H1 (cell line): ENCODE measurements around the gene C1orf116. TPM values are rescaled to one million over a fixed set of nuclear protein-coding genes. Genes with fewer than 3 reads are reported as not detected.
A peak's percentile ranks its signal among the peaks of the same experiment; 100 is the strongest.

ENCODE experiments used
- CTCF ChIA-PET: fragments of 300-600 bp; sonication (Branson Sonifier 250); formaldehyde crosslinking; loops from one replicate; lab custom pipeline; 2021; ENCODE audit not compliant: partially characterized antibody; lab: Charles Lee
- POLR2A ChIA-PET: fragments of 300-600 bp; sonication (Branson Sonifier 250); formaldehyde crosslinking; loops from one replicate; lab custom pipeline; 2021; ENCODE audit warnings: inconsistent platforms; ENCODE audit not compliant: partially characterized antibody; lab: Charles Lee
- DNase-seq, 2 experiments: peaks; one replicate each; pipeline versions ENCODE4 v3.0.0 to v3.0.0-alpha.2; 2010 to 2022; ENCODE audit warnings: low spot score in 2 of 2, low read depth in 1 of 2, mixed read lengths in 1 of 2
- FAIRE-seq: peaks from 2 replicates; lab custom pipeline; 2011; peaks lifted over from hg19 to GRCh38; lab: Jason Lieb, UNC
- H2AFZ ChIP-seq: 2 replicates; pipeline ENCODE4 v1.8.1; 2012; ENCODE audit warnings: low read length, inconsistent platforms
- H2AK5ac ChIP-seq: 2 replicates; pipeline ENCODE4 v1.6.1; 2013; ENCODE audit warnings: low read depth, low read length
- H2BK120ac ChIP-seq: replicated peaks from 2 replicates; pipeline ENCODE3; 2013; ENCODE audit warnings: low read depth, low read length, inconsistent platforms
- H2BK12ac ChIP-seq: 2 replicates; pipeline ENCODE4 v1.6.1; 2013; ENCODE audit warnings: low read depth, low read length
- H2BK15ac ChIP-seq: 2 replicates; pipeline ENCODE4 v1.6.1; 2013; ENCODE audit warnings: low read length
- H2BK20ac ChIP-seq: 2 replicates; pipeline ENCODE4 v1.6.1; 2013; ENCODE audit warnings: low read length
- H2BK5ac ChIP-seq: 2 replicates; pipeline ENCODE4 v1.6.1; 2013; ENCODE audit warnings: low read depth, low read length
- H3K14ac ChIP-seq: 2 replicates; pipeline ENCODE4 v1.6.1; 2013; ENCODE audit warnings: inconsistent platforms; ENCODE audit not compliant: insufficient read length
- H3K18ac ChIP-seq: 2 replicates; pipeline ENCODE4 v1.6.1; 2013; ENCODE audit warnings: low read length; ENCODE audit errors: extremely low read depth
- H3K23ac ChIP-seq: 2 replicates; pipeline ENCODE4 v1.6.1; 2013; ENCODE audit warnings: inconsistent platforms; ENCODE audit not compliant: insufficient read length
- H3K23me2 ChIP-seq: 2 replicates; pipeline ENCODE4 v1.6.1; 2013; ENCODE audit warnings: low read depth, low read length
- H3K27ac ChIP-seq: 2 replicates; pipeline ENCODE4 v1.6.1; 2011; ENCODE audit warnings: low read depth, low read length, inconsistent platforms
- H3K27me3 ChIP-seq, 4 experiments: replicated peaks in 1 of 4; 1 replicate in 1 of 4; 2 replicates in 3 of 4; pipeline versions ENCODE4 v1.6.1 to v1.8.1; 2011 to 2013; ENCODE audit warnings: low read length in 3 of 4, mild to moderate bottlenecking in 3 of 4, inconsistent platforms in 2 of 4, mixed read lengths in 2 of 4, moderate library complexity in 1 of 4; ENCODE audit not compliant: control insufficient read depth in 3 of 4, insufficient read depth in 3 of 4; ENCODE audit errors: extremely low read depth in 1 of 4
- H3K36me3 ChIP-seq, 4 experiments: 2 replicates each; pipeline versions ENCODE4 v1.6.1 to v1.8.1; 2011 to 2013; ENCODE audit warnings: mild to moderate bottlenecking in 4 of 4, low read length in 3 of 4, moderate library complexity in 2 of 4, control low read depth in 1 of 4, inconsistent platforms in 1 of 4; ENCODE audit not compliant: insufficient read depth in 4 of 4, control insufficient read depth in 2 of 4
- H3K4ac ChIP-seq: replicated peaks from 2 replicates; pipeline ENCODE3; 2013; ENCODE audit warnings: low read length, low read depth, mixed read lengths, inconsistent platforms; ENCODE audit not compliant: insufficient read length
- H3K4me1 ChIP-seq, 4 experiments: replicated peaks in 1 of 4; 1 replicate in 1 of 4; 2 replicates in 3 of 4; pipeline versions ENCODE4 v1.6.1 to v1.8.1; 2011 to 2013; ENCODE audit warnings: low read length in 3 of 4, inconsistent platforms in 2 of 4, mixed read lengths in 1 of 4; ENCODE audit not compliant: insufficient read depth in 4 of 4, control insufficient read depth in 3 of 4
- H3K4me2 ChIP-seq, 2 experiments: 2 replicates each; pipeline versions ENCODE4 v1.6.1 to v1.8.1; 2011 to 2013; ENCODE audit warnings: low read depth in 2 of 2, low read length in 2 of 2, control low read depth in 1 of 2, inconsistent platforms in 1 of 2, mild to moderate bottlenecking in 1 of 2; ENCODE audit not compliant: insufficient read depth in 1 of 2
- H3K4me3 ChIP-seq, 4 experiments: fragments of 200-600, 300-600 bp in 1 of 4; sonication (generic), shearing (Covaris generic), sonication (Bioruptor Twin) in 1 of 4; 2 replicates each; pipeline versions ENCODE4 v1.5.1 to v1.8.1; 2011 to 2016; ENCODE audit warnings: low read length in 4 of 4, low read depth in 3 of 4, control low read depth in 2 of 4, inconsistent platforms in 2 of 4, mild to moderate bottlenecking in 2 of 4, mixed read lengths in 1 of 4, moderate library complexity in 1 of 4; ENCODE audit not compliant: insufficient read depth in 2 of 4; ENCODE audit errors: extremely low read depth in 1 of 4
- H3K56ac ChIP-seq: replicated peaks from 2 replicates; pipeline ENCODE3; 2013; ENCODE audit warnings: low read depth, mild to moderate bottlenecking, mixed read lengths, low read length, inconsistent platforms; ENCODE audit not compliant: insufficient read length
- H3K79me1 ChIP-seq: 2 replicates; pipeline ENCODE4 v1.6.1; 2013; ENCODE audit warnings: low read depth, low read length, control low read depth
- H3K79me2 ChIP-seq, 2 experiments: 2 replicates each; pipeline versions ENCODE4 v1.6.1 to v1.8.1; 2012 to 2013; ENCODE audit warnings: low read length in 2 of 2, mild to moderate bottlenecking in 2 of 2, inconsistent platforms in 1 of 2; ENCODE audit not compliant: insufficient read depth in 2 of 2, control insufficient read depth in 1 of 2
- H3K9ac ChIP-seq, 4 experiments: replicated peaks in 1 of 4; 1 replicate in 1 of 4; 2 replicates in 3 of 4; pipeline versions ENCODE4 v1.6.1 to v1.8.1; 2011 to 2013; ENCODE audit warnings: low read depth in 3 of 4, low read length in 3 of 4, control low read depth in 2 of 4, mild to moderate bottlenecking in 2 of 4, moderate library complexity in 2 of 4, inconsistent platforms in 1 of 4; ENCODE audit errors: extremely low read depth in 1 of 4
- H3K9me3 ChIP-seq, 2 experiments: 2 replicates each; pipeline versions ENCODE4 v1.6.1 to v1.8.1; 2012 to 2013; ENCODE audit warnings: mild to moderate bottlenecking in 2 of 2, moderate library complexity in 2 of 2, control low read depth in 1 of 2, inconsistent platforms in 1 of 2, low read depth in 1 of 2, low read length in 1 of 2, mixed read lengths in 1 of 2; ENCODE audit not compliant: insufficient read depth in 2 of 2
- H4K20me1 ChIP-seq, 2 experiments: replicated peaks in 1 of 2; 2 replicates each; pipeline versions ENCODE3 to v1.8.1; 2011 to 2013; ENCODE audit warnings: inconsistent platforms in 2 of 2, low read length in 2 of 2, mild to moderate bottlenecking in 1 of 2; ENCODE audit not compliant: insufficient read depth in 2 of 2, control insufficient read depth in 1 of 2
- H4K5ac ChIP-seq: 2 replicates; pipeline ENCODE4 v1.6.1; 2013; ENCODE audit warnings: low read length, low read depth, mixed read lengths, inconsistent platforms; ENCODE audit not compliant: insufficient read length
- H4K8ac ChIP-seq: 2 replicates; pipeline ENCODE4 v1.8.0; 2013; ENCODE audit warnings: mild to moderate bottlenecking, moderate library complexity, low read length, inconsistent platforms; ENCODE audit not compliant: insufficient read depth; ENCODE audit errors: extremely low read depth
- H4K91ac ChIP-seq: replicated peaks from 2 replicates; pipeline ENCODE3; 2013; ENCODE audit warnings: low read length, mixed read lengths, inconsistent platforms; ENCODE audit not compliant: insufficient read length
- CREB1 ChIP-seq: IDR thresholded peaks from 2 replicates; pipeline ENCODE4 v1.6.1; 2012; ENCODE audit warnings: inconsistent platforms
- CTCF ChIP-seq, 3 experiments: IDR thresholded peaks; 1 replicate in 2 of 3; 2 replicates in 1 of 3; pipeline versions ENCODE4 v1.5.1 to v1.6.1; 2011; ENCODE audit warnings: low read length in 3 of 3, mild to moderate bottlenecking in 3 of 3, inconsistent platforms in 2 of 3, low read depth in 1 of 3, moderate library complexity in 1 of 3; ENCODE audit not compliant: insufficient read depth in 1 of 3; ENCODE audit errors: control extremely low read depth in 1 of 3
- GABPA ChIP-seq: IDR thresholded peaks from 2 replicates; pipeline ENCODE4 v1.6.1; 2011; ENCODE audit warnings: mild to moderate bottlenecking, low read length, moderate library complexity, borderline replicate concordance; ENCODE audit not compliant: insufficient read depth
- KDM4A ChIP-seq: IDR thresholded peaks from one replicate; pipeline ENCODE4 v1.7.1; 2012; ENCODE audit warnings: low read depth, mild to moderate bottlenecking, moderate library complexity, low read length, inconsistent platforms; ENCODE audit not compliant: severe bottlenecking
- RAD21 ChIP-seq, 2 experiments: IDR thresholded peaks in 1 of 2; conservative IDR thresholded peaks in 1 of 2; 2 replicates each; pipeline ENCODE4 v1.6.1; 2011; ENCODE audit warnings: low read depth in 2 of 2, low read length in 2 of 2, improper control_type of control experiment in 1 of 2, inconsistent platforms in 1 of 2, mild to moderate bottlenecking in 1 of 2, moderate library complexity in 1 of 2
- RXRA ChIP-seq: IDR thresholded peaks from 2 replicates; pipeline ENCODE4 v1.6.1; 2011; ENCODE audit warnings: low read depth, mild to moderate bottlenecking, low read length, moderate library complexity; ENCODE audit not compliant: insufficient read depth
- TBP ChIP-seq: IDR thresholded peaks from 2 replicates; pipeline ENCODE4 v1.6.1; 2011; ENCODE audit warnings: low read depth, low read length, improper control_type of control experiment
- TEAD4 ChIP-seq: IDR thresholded peaks from 2 replicates; pipeline ENCODE4 v1.6.1; 2012; ENCODE audit warnings: low read depth, low read length, inconsistent platforms, mixed read lengths
- WGBS, 2 experiments: shearing (Covaris generic) in 1 of 2; methylation state at CpG; one replicate each; pipeline versions ENCODE4 v1.1.6 to v1.1.7; 2013 to 2015; ENCODE audit warnings: low lambda C conversion rate in 2 of 2, mixed read lengths in 2 of 2, inconsistent platforms in 1 of 2, low coverage in 1 of 2, missing lambda C conversion rate in 1 of 2; ENCODE audit not compliant: insufficient replicate concordance in 2 of 2, insufficient coverage in 1 of 2, insufficient read length in 1 of 2; ENCODE audit errors: extremely low coverage in 1 of 2, missing lambda C conversion rate in 1 of 2; 5-methylcytosine and 5-hydroxymethylcytosine counted together
- polyA plus RNA-seq, 7 experiments: library from polyadenylated mRNA; depleted of rRNA in 3 of 7; stranded (reverse) in 5 of 7; unstranded in 2 of 7; fragments of >200 nt in 5 of 7; fragments of 200-250 nt in 2 of 7; gene quantifications; 1 replicate in 5 of 7; 2 replicates in 1 of 7; 4 replicates in 1 of 7; pipeline versions ENCODE4 v1.2.1 to v1.2.3, GENCODE V29; 2011 to 2013; ENCODE audit warnings: missing spikeins in 2 of 7, mixed read lengths in 2 of 7
- total RNA-seq: library from RNA; stranded (reverse); fragmentation: NEBNext Ultra II Directional; extraction: Animal tissue kit (Norgen Biotek cat#: 25700); gene quantifications from 2 replicates; pipeline ENCODE4 v1.2.1, GENCODE V29; 2021

The C1orf116 gene
- total and polyA plus RNA-seq, 2 of the 8 experiments (the other 6 are each of a cell fraction or from before 2014, with no cell fraction given) = 2.2 to 3.9 TPM

DNA sequence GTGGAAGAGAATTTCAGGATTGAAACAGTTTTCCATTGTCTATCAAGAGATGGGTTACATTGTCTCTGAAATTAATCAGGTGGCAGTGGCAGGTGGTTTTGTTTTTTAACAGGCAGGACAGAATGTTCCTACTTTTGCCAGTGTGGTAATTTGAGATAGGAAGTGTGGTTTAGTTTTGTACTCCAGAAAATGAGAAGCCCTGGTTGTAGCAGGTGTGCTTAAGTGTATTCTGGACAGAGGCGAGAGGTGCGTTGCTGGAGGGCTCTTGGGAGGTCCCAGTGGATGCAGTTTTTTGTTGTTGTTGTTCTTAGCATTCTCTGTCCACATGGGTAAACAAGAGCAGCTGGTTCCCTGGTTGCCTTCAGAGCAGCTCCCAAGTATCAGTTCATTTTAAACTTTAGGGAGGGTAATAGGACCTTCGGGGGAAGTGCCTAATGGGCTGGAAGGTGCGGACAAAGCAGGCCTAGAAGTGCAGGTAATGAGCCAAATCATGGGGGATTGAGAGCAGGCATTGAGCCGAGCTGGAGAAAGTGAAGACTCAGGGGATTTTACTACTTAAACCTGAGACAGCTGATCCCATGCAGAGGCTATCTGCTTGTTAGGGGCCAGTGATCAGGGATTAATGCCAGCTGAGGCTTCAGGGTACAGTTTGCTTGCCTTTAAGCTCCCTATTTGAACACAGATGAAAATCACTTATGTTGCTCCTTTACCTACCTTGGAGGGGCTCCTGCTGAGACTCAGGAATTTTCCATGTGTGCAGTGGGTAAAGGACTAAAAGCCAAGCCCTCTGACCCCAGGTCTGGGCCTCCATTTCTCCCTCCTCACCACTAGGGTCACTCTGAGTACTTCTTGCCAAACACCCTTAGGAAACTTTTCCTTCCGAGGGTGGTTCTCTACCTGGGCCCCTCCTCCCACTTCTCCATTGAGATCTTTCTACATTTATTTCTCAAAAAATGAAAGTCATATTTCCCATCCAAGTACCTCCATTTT is 26.6 kb upstream of the C1orf116 start:
- peaks cover 0 to 3% (median 1%) of the 10 kb centered on the region in 4 experiments; a peak in 2 of 7 replicates for H3K4me1 ChIP-seq
- no peak overlapping the region for H3K18ac ChIP-seq
- H3K27ac ChIP-seq = no peak overlapping the region
- no peak overlapping the region for H3K23ac ChIP-seq
- ChIA-PET POLR2A (interaction anchor here (1.0 to 2.8 kb wide), 3 partner anchors 8 to 27 kb away, joined by 3 to 9 read pairs (median 3); partner anchors contain the start of genes C1orf116 and YOD1), CTCF (interaction anchor here (0.5 to 3.5 kb wide), 14 partner anchors 9 to 559 kb away, joined by 3 to 21 read pairs (median 4); no protein-coding TSS in a partner anchor)
- H4K5ac ChIP-seq = no peak overlapping the region
- H3K27me3 ChIP-seq = no peaks in the 10 kb centered on the region
- no peak for DNase-seq
- no peak overlapping the region for H3K4me2 ChIP-seq
- no peak for FAIRE-seq
- no peak overlapping the region for H3K14ac ChIP-seq
- peaks cover 0 to 17% (median 9%) of the 10 kb centered on the region in 4 experiments; a peak in 4 of 8 replicates for H3K36me3 ChIP-seq
- H2BK12ac ChIP-seq = no peak overlapping the region
- no peak overlapping the region for H2AK5ac ChIP-seq
- no peak overlapping the region for H3K56ac ChIP-seq
- no peak overlapping the region for H4K91ac ChIP-seq
- H3K79me1 ChIP-seq = no peaks in the 10 kb centered on the region
- no peak overlapping the region for H2BK20ac ChIP-seq
- no peaks in the 10 kb centered on the region for H4K20me1 ChIP-seq
- H3K4ac ChIP-seq = no peak overlapping the region
- no peaks in the 10 kb centered on the region for H3K9me3 ChIP-seq
- H2BK15ac ChIP-seq = no peak overlapping the region
- no peak overlapping the region for H3K4me3 ChIP-seq
- WGBS, 2 experiments = 82% methylated on average over 6 of the region's 6 CpGs; no CpG with 5 or more reads in 1 of the 2 experiments
- no peak overlapping the region for H4K8ac ChIP-seq
- H2BK5ac ChIP-seq = no peak overlapping the region
- H3K23me2 ChIP-seq = no peaks in the 10 kb centered on the region
- H3K9ac ChIP-seq = no peak overlapping the region; a peak in 1 of 7 replicates
- no peaks in the 10 kb centered on the region for H3K79me2 ChIP-seq
- H2AFZ ChIP-seq = no peak overlapping the region
- no peak overlapping the region for H2BK120ac ChIP-seq
- TF ChIP-seq KDM4A = no peak
- TF ChIP-seq TEAD4 = no peak
- no peak for TF ChIP-seq GABPA
- TF ChIP-seq RAD21 (IDR thresholded peaks at IDR 0.05 in 1 of 2, conservative IDR thresholded peaks at IDR 0.05 in 1 of 2; ENCODE audit: low read depth in 2 of 2, low read length in 2 of 2) = peak in 1 of 2 experiments; percentile 33; a peak in 1 of 4 replicates
- no peak for TF ChIP-seq CREB1
- TF ChIP-seq RXRA = no peak
- peak; percentile 35 to 55 (median 37); a peak in 3 of 4 replicates for TF ChIP-seq CTCF (IDR thresholded peaks at IDR 0.05; ENCODE audit: control extremely low read depth in 1 of 3, insufficient read depth in 1 of 3, low read depth in 1 of 3, low read length in 3 of 3)
- no peak for TF ChIP-seq TBP
